Liver (tissue), 9 donors: ENCODE measurements around the gene CYB5R4. TPM values are rescaled to one million over a fixed set of nuclear protein-coding genes. Genes with fewer than 3 reads are reported as not detected.

Experiments
- DNase-seq: peaks from one replicate; pipeline ENCODE4 v3.0.0-alpha.2; 2017; ENCODE audit warnings: low spot score
- H3K27ac ChIP-seq, 2 donors: one replicate each; pipeline ENCODE4 v1.7.0; 2013; ENCODE audit warnings: inconsistent platforms in 2 of 2, low read length in 2 of 2, control low read depth in 1 of 2, low read depth in 1 of 2, mild to moderate bottlenecking in 1 of 2
- H3K27me3 ChIP-seq, 4 donors: one replicate each; pipeline versions ENCODE4 v1.6.1 to v1.7.0; 2013; ENCODE audit warnings: low read length in 3 of 4, inconsistent platforms in 1 of 4, mild to moderate bottlenecking in 1 of 4, moderate library complexity in 1 of 4; ENCODE audit not compliant: control insufficient read depth in 4 of 4, insufficient read depth in 4 of 4
- H3K36me3 ChIP-seq, 4 donors: one replicate each; pipeline versions ENCODE4 v1.6.1 to v1.7.0; 2013; ENCODE audit warnings: low read length in 3 of 4, mild to moderate bottlenecking in 3 of 4, low read depth in 1 of 4, moderate library complexity in 1 of 4; ENCODE audit not compliant: control insufficient read depth in 4 of 4, insufficient read depth in 3 of 4
- H3K4me1 ChIP-seq, 4 donors: one replicate each; pipeline versions ENCODE4 v1.6.1 to v1.7.0; 2013; ENCODE audit warnings: low read length in 3 of 4, mild to moderate bottlenecking in 3 of 4, moderate library complexity in 1 of 4; ENCODE audit not compliant: control insufficient read depth in 4 of 4, insufficient read depth in 4 of 4
- H3K4me3 ChIP-seq, 3 donors: one replicate each; pipeline versions ENCODE4 v1.6.1 to v1.7.0; 2013; ENCODE audit warnings: low read length in 3 of 3, control low read depth in 1 of 3, low read depth in 1 of 3, mild to moderate bottlenecking in 1 of 3
- H3K9ac ChIP-seq, 2 donors: one replicate each; pipeline ENCODE4 v1.7.0; 2013; ENCODE audit warnings: low read length in 2 of 2, mild to moderate bottlenecking in 2 of 2, moderate library complexity in 2 of 2, control low read depth in 1 of 2, low read depth in 1 of 2
- H3K9me3 ChIP-seq, 4 donors: one replicate each; pipeline versions ENCODE4 v1.6.1 to v1.7.0; 2013; ENCODE audit warnings: low read length in 3 of 4; ENCODE audit not compliant: control insufficient read depth in 4 of 4
- ATF3 ChIP-seq: IDR thresholded peaks from 2 replicates; pipeline ENCODE4 v1.6.1; 2016; ENCODE audit warnings: antibody characterized with exemption
- CTCF ChIP-seq: fragments of 150-350 bp; IDR thresholded peaks from 2 replicates; pipeline ENCODE4 v1.5.1; 2017; ENCODE audit warnings: improper control_type of control experiment, low read depth, low read length; ENCODE audit not compliant: missing input control
- EGR1 ChIP-seq, 2 donors: IDR thresholded peaks; 2 replicates each; pipeline ENCODE4 v1.6.1; 2016 to 2018; ENCODE audit warnings: antibody characterized with exemption in 2 of 2, low read depth in 2 of 2
- FOXA1 ChIP-seq: IDR thresholded peaks from 2 replicates; pipeline ENCODE4 v1.6.1; 2016; ENCODE audit warnings: antibody characterized with exemption
- GABPA ChIP-seq, 2 donors: IDR thresholded peaks in 1 of 2; conservative IDR thresholded peaks in 1 of 2; 2 replicates each; pipeline ENCODE4 v1.6.1; 2016; ENCODE audit warnings: antibody characterized with exemption in 2 of 2, mild to moderate bottlenecking in 1 of 2, moderate library complexity in 1 of 2
- HNF4A ChIP-seq, 2 donors: conservative IDR thresholded peaks; 2 replicates each; pipeline ENCODE4 v1.6.1; 2016; ENCODE audit warnings: antibody characterized with exemption in 2 of 2, mild to moderate bottlenecking in 2 of 2
- HNF4G ChIP-seq: IDR thresholded peaks from 2 replicates; pipeline ENCODE4 v1.6.1; 2016; ENCODE audit warnings: antibody characterized with exemption
- JUND ChIP-seq, 2 donors: IDR thresholded peaks; 2 replicates each; pipeline ENCODE4 v1.6.1; 2016; ENCODE audit warnings: antibody characterized with exemption in 2 of 2
- NR2F2 ChIP-seq: IDR thresholded peaks from 2 replicates; pipeline ENCODE4 v1.6.1; 2016; ENCODE audit warnings: antibody characterized with exemption
- RAD21 ChIP-seq, 2 donors: IDR thresholded peaks; 2 replicates each; pipeline ENCODE4 v1.6.1; 2016; ENCODE audit warnings: antibody characterized with exemption in 2 of 2, mild to moderate bottlenecking in 2 of 2
- RXRA ChIP-seq, 2 donors: IDR thresholded peaks; 2 replicates each; pipeline ENCODE4 v1.6.1; 2017 to 2018; ENCODE audit warnings: antibody characterized with exemption in 2 of 2, mild to moderate bottlenecking in 1 of 2
- SP1 ChIP-seq: IDR thresholded peaks from 2 replicates; pipeline ENCODE4 v1.6.1; 2018; ENCODE audit warnings: antibody characterized with exemption, mild to moderate bottlenecking
- TAF1 ChIP-seq: conservative IDR thresholded peaks from 2 replicates; pipeline ENCODE4 v1.6.1; 2016; ENCODE audit warnings: antibody characterized with exemption, mild to moderate bottlenecking
- YY1 ChIP-seq: IDR thresholded peaks from 2 replicates; pipeline ENCODE4 v1.6.1; 2016; ENCODE audit warnings: antibody characterized with exemption, mild to moderate bottlenecking
- WGBS: extraction: QIAGEN DNeasy Blood & Tissue Kit; methylation state at CpG from one replicate; pipeline ENCODE4 v1.1.7; 2013; 5-methylcytosine and 5-hydroxymethylcytosine counted together
- polyA plus RNA-seq, 2 donors: library from polyadenylated mRNA; stranded (reverse) in 1 of 2; unstranded in 1 of 2; fragments of 200-250 nt in 1 of 2; fragments of >200 nt in 1 of 2; fragmentation: Nextera tagmentation in 1 of 2; extraction: Ambion mirVana in 1 of 2; gene quantifications; one replicate each; pipeline versions ENCODE4 v1.2.1 to v1.2.3, GENCODE V29; 2013 to 2015
- total RNA-seq, 2 donors: library from RNA; depleted of rRNA; stranded (reverse); fragments of >200 nt; gene quantifications; one replicate each; pipeline ENCODE4 v1.2.3, GENCODE V29; 2014
- TF ChIP-seq, protein P1 (sequence below): IDR thresholded peaks from 2 replicates; pipeline ENCODE4 v1.6.1; 2016; ENCODE audit warnings: antibody characterized with exemption, mild to moderate bottlenecking
- TF ChIP-seq, protein P2 (sequence below): IDR thresholded peaks from 2 replicates; pipeline ENCODE4 v1.6.1; 2016; ENCODE audit warnings: antibody characterized with exemption
- TF ChIP-seq, protein P3 (sequence below): IDR thresholded peaks from 2 replicates; pipeline ENCODE4 v1.6.1; 2016; ENCODE audit warnings: antibody characterized with exemption
- donor health status: healthy.
- donor health status: healthy.
- donor health status: healthy.
- donor health status: healthy.
- donor health status: healthy.

CYB5R4 gene
- total and polyA plus RNA-seq, 4 donors: 3.4 to 7.8 (median 5.4) TPM

- WGBS: 96% methylated on average over 5 of the region's 5 CpGs
- H3K27ac ChIP-seq: no peak overlapping the region
- DNase-seq: no peak
- no peak overlapping the region for H3K9ac ChIP-seq
- H3K4me1 ChIP-seq: no peaks in the 10 kb centered on the region
- H3K4me3 ChIP-seq: no peak overlapping the region
- H3K9me3 ChIP-seq: no peaks in the 10 kb centered on the region
- TF ChIP-seq, protein P1, sequence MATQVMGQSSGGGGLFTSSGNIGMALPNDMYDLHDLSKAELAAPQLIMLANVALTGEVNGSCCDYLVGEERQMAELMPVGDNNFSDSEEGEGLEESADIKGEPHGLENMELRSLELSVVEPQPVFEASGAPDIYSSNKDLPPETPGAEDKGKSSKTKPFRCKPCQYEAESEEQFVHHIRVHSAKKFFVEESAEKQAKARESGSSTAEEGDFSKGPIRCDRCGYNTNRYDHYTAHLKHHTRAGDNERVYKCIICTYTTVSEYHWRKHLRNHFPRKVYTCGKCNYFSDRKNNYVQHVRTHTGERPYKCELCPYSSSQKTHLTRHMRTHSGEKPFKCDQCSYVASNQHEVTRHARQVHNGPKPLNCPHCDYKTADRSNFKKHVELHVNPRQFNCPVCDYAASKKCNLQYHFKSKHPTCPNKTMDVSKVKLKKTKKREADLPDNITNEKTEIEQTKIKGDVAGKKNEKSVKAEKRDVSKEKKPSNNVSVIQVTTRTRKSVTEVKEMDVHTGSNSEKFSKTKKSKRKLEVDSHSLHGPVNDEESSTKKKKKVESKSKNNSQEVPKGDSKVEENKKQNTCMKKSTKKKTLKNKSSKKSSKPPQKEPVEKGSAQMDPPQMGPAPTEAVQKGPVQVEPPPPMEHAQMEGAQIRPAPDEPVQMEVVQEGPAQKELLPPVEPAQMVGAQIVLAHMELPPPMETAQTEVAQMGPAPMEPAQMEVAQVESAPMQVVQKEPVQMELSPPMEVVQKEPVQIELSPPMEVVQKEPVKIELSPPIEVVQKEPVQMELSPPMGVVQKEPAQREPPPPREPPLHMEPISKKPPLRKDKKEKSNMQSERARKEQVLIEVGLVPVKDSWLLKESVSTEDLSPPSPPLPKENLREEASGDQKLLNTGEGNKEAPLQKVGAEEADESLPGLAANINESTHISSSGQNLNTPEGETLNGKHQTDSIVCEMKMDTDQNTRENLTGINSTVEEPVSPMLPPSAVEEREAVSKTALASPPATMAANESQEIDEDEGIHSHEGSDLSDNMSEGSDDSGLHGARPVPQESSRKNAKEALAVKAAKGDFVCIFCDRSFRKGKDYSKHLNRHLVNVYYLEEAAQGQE: no peak
- no peak for TF ChIP-seq TAF1
- no peak for TF ChIP-seq HNF4G
- TF ChIP-seq RXRA (IDR thresholded peaks at IDR 0.05): no peak
- no peak for TF ChIP-seq RAD21 (IDR thresholded peaks at IDR 0.05)
- TF ChIP-seq NR2F2: no peak
- TF ChIP-seq JUND (IDR thresholded peaks at IDR 0.05): no peak
- TF ChIP-seq, protein P2, sequence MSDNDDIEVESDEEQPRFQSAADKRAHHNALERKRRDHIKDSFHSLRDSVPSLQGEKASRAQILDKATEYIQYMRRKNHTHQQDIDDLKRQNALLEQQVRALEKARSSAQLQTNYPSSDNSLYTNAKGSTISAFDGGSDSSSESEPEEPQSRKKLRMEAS: no peak
- no peak for TF ChIP-seq ATF3
- TF ChIP-seq, protein P3, sequence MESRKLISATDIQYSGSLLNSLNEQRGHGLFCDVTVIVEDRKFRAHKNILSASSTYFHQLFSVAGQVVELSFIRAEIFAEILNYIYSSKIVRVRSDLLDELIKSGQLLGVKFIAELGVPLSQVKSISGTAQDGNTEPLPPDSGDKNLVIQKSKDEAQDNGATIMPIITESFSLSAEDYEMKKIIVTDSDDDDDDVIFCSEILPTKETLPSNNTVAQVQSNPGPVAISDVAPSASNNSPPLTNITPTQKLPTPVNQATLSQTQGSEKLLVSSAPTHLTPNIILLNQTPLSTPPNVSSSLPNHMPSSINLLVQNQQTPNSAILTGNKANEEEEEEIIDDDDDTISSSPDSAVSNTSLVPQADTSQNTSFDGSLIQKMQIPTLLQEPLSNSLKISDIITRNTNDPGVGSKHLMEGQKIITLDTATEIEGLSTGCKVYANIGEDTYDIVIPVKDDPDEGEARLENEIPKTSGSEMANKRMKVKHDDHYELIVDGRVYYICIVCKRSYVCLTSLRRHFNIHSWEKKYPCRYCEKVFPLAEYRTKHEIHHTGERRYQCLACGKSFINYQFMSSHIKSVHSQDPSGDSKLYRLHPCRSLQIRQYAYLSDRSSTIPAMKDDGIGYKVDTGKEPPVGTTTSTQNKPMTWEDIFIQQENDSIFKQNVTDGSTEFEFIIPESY: no peak
- no peak for TF ChIP-seq HNF4A (conservative IDR thresholded peaks at IDR 0.05)
- no peak for TF ChIP-seq CTCF
- TF ChIP-seq FOXA1: no peak
- no peak for TF ChIP-seq EGR1 (IDR thresholded peaks at IDR 0.05; ENCODE audit: low read depth in 2 of 2)
- TF ChIP-seq SP1: no peak
- no peak for TF ChIP-seq YY1
- no peak for TF ChIP-seq GABPA (IDR thresholded peaks at IDR 0.05 in 1 of 2, conservative IDR thresholded peaks at IDR 0.05 in 1 of 2)
- H3K27me3 ChIP-seq: no peaks in the 10 kb centered on the region
- peaks cover 0 to 8% (median 0%) of the 10 kb centered on the region in 4 donors for H3K36me3 ChIP-seq
These were observed 61.8 kb downstream of the CYB5R4 start for GRCh38 chr6:83921315-83921714.

DNA sequence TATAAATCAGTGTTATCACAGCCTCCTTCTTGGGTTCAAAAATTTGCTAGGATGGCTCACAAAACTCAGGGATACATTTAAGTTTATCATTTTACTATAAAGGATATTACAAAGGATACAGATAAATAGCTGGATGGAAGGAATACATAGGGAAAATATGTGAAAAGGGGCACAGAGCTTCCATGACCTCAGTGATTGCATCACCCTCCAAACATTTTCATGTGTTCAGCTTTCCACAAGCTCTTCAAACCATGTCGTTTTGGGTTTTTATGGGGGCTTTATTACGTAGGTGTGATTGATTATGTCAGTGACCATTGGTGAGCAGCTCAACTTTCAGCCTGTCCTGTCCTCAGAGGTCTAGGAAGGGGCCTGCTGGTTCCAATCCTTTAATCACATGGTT is 68.0 kb downstream of the CYB5R4 start:
- Histone ChIP-seq H3K9ac (no peak overlapping the region), H3K27ac (no peak overlapping the region), H3K36me3 (peaks cover 0 to 15% (median 3%) of the 10 kb centered on the region in 4 donors), H3K4me3 (no peak overlapping the region), H3K4me1 (no peaks in the 10 kb centered on the region), H3K9me3 (no peaks in the 10 kb centered on the region), H3K27me3 (no peaks in the 10 kb centered on the region)
- no peak for DNase-seq
- 84% methylated on average over 2 of the region's 2 CpGs for WGBS
- TF ChIP-seq HNF4A (conservative IDR thresholded peaks at IDR 0.05) (no peak), SP1 (no peak), JUND (IDR thresholded peaks at IDR 0.05) (no peak), GABPA (IDR thresholded peaks at IDR 0.05 in 1 of 2, conservative IDR thresholded peaks at IDR 0.05 in 1 of 2) (no peak)
- TF ChIP-seq, protein P2: no peak
- TF ChIP-seq, protein P3: no peak
